Activated CD8-positive, alpha-beta memory T cell treated with anti-CD3 and anti-CD28 coated beads for 1 hour (primary cell): Measurements from ENCODE around the gene CIAO3.

Experiments used
- DNase-seq, 2 donors: peaks; one replicate each; pipeline ENCODE4 v3.0.0-alpha.2; 2020; ENCODE audit warnings: low read depth in 1 of 2; ENCODE audit errors: extremely low read depth in 1 of 2

CIAO3 gene

GRCh38 chr16:740764-741505, at the start of gene CIAO3:
Gene CIAO3, minus strand, starts transcription at chr16:740997. Its CDS starts 12 bp downstream, at chr16:740985.
- peak; percentile 79 to 91 for DNase-seq

- DNase-seq: no peak
Observed at GRCh38 chr16:790086-790485, 49.3 kb upstream of the CIAO3 start.

- no peak for DNase-seq
Observed at GRCh38 chr16:789191-789850, 48.5 kb upstream of the CIAO3 start.

- DNase-seq: peak; percentile 73 to 89
Observed at GRCh38 chr16:788399-789126, 47.8 kb upstream of the CIAO3 start, which contains the start of gene CHTF18. Gene CHTF18, plus strand, starts transcription at chr16:788620. Its CDS starts 65 bp downstream, at chr16:788685.

GRCh38 chr16:787978-788398, 47.2 kb upstream of the CIAO3 start, which contains the start of gene RPUSD1:
Gene RPUSD1, minus strand, starts transcription at chr16:788381. Its CDS starts 644 bp downstream, at chr16:787737.
- DNase-seq: no peak

GRCh38 chr16:787321-787966, 46.6 kb upstream of the CIAO3 start:
- no peak for DNase-seq

GRCh38 chr16:785563-786535, 45.1 kb upstream of the CIAO3 start:
- DNase-seq: peak; percentile 29 to 69

- DNase-seq: no peak
Observed at GRCh38 chr16:784431-784830, 43.6 kb upstream of the CIAO3 start.

- no peak for DNase-seq
Observed at GRCh38 chr16:783404-784161, 42.8 kb upstream of the CIAO3 start.

GRCh38 chr16:782766-783403, 42.1 kb upstream of the CIAO3 start:
- DNase-seq: no peak

- DNase-seq: no peak
Observed at GRCh38 chr16:782258-782657, 41.5 kb upstream of the CIAO3 start.

GRCh38 chr16:781346-782010, 40.7 kb upstream of the CIAO3 start:
- DNase-seq: no peak

- DNase-seq: no peak
Observed at GRCh38 chr16:780296-780695, 39.5 kb upstream of the CIAO3 start.

- no peak for DNase-seq
Observed at GRCh38 chr16:779561-779960, 38.8 kb upstream of the CIAO3 start.

GRCh38 chr16:778909-779527, 38.2 kb upstream of the CIAO3 start:
- no peak for DNase-seq

GRCh38 chr16:778447-778846, 37.6 kb upstream of the CIAO3 start:
- DNase-seq: no peak

- no peak for DNase-seq
Observed at GRCh38 chr16:777826-778225, 37.0 kb upstream of the CIAO3 start.

GRCh38 chr16:776824-777223, 36.0 kb upstream of the CIAO3 start:
- no peak for DNase-seq
